H9 (cell line): Measurements from ENCODE around the gene NOCT. TPM values are rescaled to one million over a fixed set of nuclear protein-coding genes. Genes with fewer than 3 reads are reported as not detected.

Source experiments
- DNase-seq: peaks from one replicate; pipeline ENCODE4 v3.0.0-alpha.2; 2017
- H2AFZ ChIP-seq: one replicate; pipeline ENCODE4 v1.6.1; 2013; ENCODE audit warnings: mild to moderate bottlenecking, low read length, control low read depth, moderate library complexity
- H2AK5ac ChIP-seq: 2 replicates; pipeline ENCODE4 v1.6.1; 2013; ENCODE audit warnings: low read length, control low read depth, mixed read lengths; ENCODE audit not compliant: insufficient read length
- H2BK120ac ChIP-seq: one replicate; pipeline ENCODE4 v1.6.1; 2013; ENCODE audit warnings: low read depth, mild to moderate bottlenecking, low read length, control low read depth, inconsistent platforms; ENCODE audit not compliant: poor library complexity, severe bottlenecking
- H2BK12ac ChIP-seq: 2 replicates; pipeline ENCODE4 v1.6.1; 2013; ENCODE audit warnings: low read length, control low read depth, mixed read lengths, low read depth; ENCODE audit not compliant: insufficient read length
- H2BK15ac ChIP-seq: 2 replicates; pipeline ENCODE4 v1.6.1; 2013; ENCODE audit warnings: low read depth, low read length, control low read depth
- H2BK20ac ChIP-seq: one replicate; pipeline ENCODE4 v1.6.1; 2013; ENCODE audit warnings: low read depth, mild to moderate bottlenecking, low read length, control low read depth, inconsistent platforms; ENCODE audit not compliant: poor library complexity, severe bottlenecking
- H2BK5ac ChIP-seq: 2 replicates; pipeline ENCODE4 v1.6.1; 2013; ENCODE audit warnings: low read length, control low read depth, mixed read lengths; ENCODE audit not compliant: insufficient read length
- H3K14ac ChIP-seq: 2 replicates; pipeline ENCODE4 v1.6.1; 2013; ENCODE audit warnings: low read length, control low read depth; ENCODE audit not compliant: insufficient read depth
- H3K18ac ChIP-seq: 2 replicates; pipeline ENCODE4 v1.6.1; 2013; ENCODE audit warnings: low read depth, mild to moderate bottlenecking, mixed read lengths, low read length, control low read depth; ENCODE audit not compliant: insufficient read length
- H3K23ac ChIP-seq: 2 replicates; pipeline ENCODE4 v1.6.1; 2013; ENCODE audit warnings: low read length, control low read depth, mixed read lengths, low read depth; ENCODE audit not compliant: insufficient read length
- H3K23me2 ChIP-seq: 2 replicates; pipeline ENCODE4 v1.6.1; 2013; ENCODE audit warnings: low read depth, mild to moderate bottlenecking, mixed read lengths, low read length, control low read depth; ENCODE audit not compliant: insufficient read length, poor library complexity, severe bottlenecking
- H3K27ac ChIP-seq: 2 replicates; pipeline ENCODE4 v1.5.1; 2013; ENCODE audit warnings: low read length, control low read depth, mixed read lengths, low read depth; ENCODE audit not compliant: insufficient read length
- H3K27me3 ChIP-seq: 2 replicates; pipeline ENCODE4 v1.6.1; 2013; ENCODE audit warnings: low read length, control low read depth, inconsistent platforms; ENCODE audit not compliant: insufficient read depth
- H3K4ac ChIP-seq: 2 replicates; pipeline ENCODE4 v1.6.1; 2013; ENCODE audit warnings: low read depth, mild to moderate bottlenecking, control low read depth, inconsistent platforms, low read length, moderate library complexity
- H3K4me1 ChIP-seq: 2 replicates; pipeline ENCODE4 v1.6.1; 2013; ENCODE audit warnings: low read length, control low read depth, inconsistent platforms; ENCODE audit not compliant: insufficient read depth
- H3K4me2 ChIP-seq: 2 replicates; pipeline ENCODE4 v1.6.1; 2013; ENCODE audit warnings: low read length, control low read depth, mixed read lengths; ENCODE audit not compliant: insufficient read length, insufficient read depth
- H3K56ac ChIP-seq: 2 replicates; pipeline ENCODE4 v1.6.1; 2013; ENCODE audit warnings: low read depth, mild to moderate bottlenecking, mixed read lengths, low read length, control low read depth; ENCODE audit not compliant: insufficient read length
- H3K79me1 ChIP-seq: 2 replicates; pipeline ENCODE4 v1.6.1; 2013; ENCODE audit warnings: low read depth, mild to moderate bottlenecking, moderate library complexity, low read length, control low read depth, inconsistent platforms; ENCODE audit not compliant: insufficient read depth, poor library complexity, severe bottlenecking
- H3K79me2 ChIP-seq: 2 replicates; pipeline ENCODE4 v1.6.1; 2013; ENCODE audit warnings: low read length, control low read depth, inconsistent platforms; ENCODE audit not compliant: insufficient read depth
- H3K9ac ChIP-seq: 2 replicates; pipeline ENCODE4 v1.6.1; 2013; ENCODE audit warnings: low read length, control low read depth, mixed read lengths; ENCODE audit not compliant: insufficient read length; ENCODE audit errors: extremely low read depth
- H3K9me3 ChIP-seq: one replicate; pipeline ENCODE4 v1.6.1; 2013; ENCODE audit warnings: low read depth, low read length, inconsistent platforms; ENCODE audit not compliant: control insufficient read depth
- H3T11ph ChIP-seq: one replicate; pipeline ENCODE4 v1.6.1; 2013; ENCODE audit warnings: mild to moderate bottlenecking, low read length, control low read depth, inconsistent platforms
- H4K20me1 ChIP-seq: one replicate; pipeline ENCODE4 v1.6.1; 2013; ENCODE audit not compliant: control insufficient read depth, insufficient read length, insufficient read depth
- H4K5ac ChIP-seq: 2 replicates; pipeline ENCODE4 v1.6.1; 2013; ENCODE audit warnings: low read depth, mild to moderate bottlenecking, mixed read lengths, low read length, control low read depth; ENCODE audit not compliant: insufficient read length
- H4K8ac ChIP-seq: replicated peaks from 2 replicates; pipeline ENCODE4 v1.6.1; 2013; ENCODE audit warnings: low read length, control low read depth, mixed read lengths, low read depth; ENCODE audit not compliant: insufficient read length
- H4K91ac ChIP-seq: 2 replicates; pipeline ENCODE4 v1.6.1; 2013; ENCODE audit warnings: low read depth, mild to moderate bottlenecking, moderate library complexity, mixed read lengths, low read length, control low read depth; ENCODE audit not compliant: insufficient read length
- H3K27ac Mint-ChIP-seq, 3 experiments: 2 replicates in 2 of 3; 3 replicates in 1 of 3; pipeline ENCODE4 v1.8.0; 2020 to 2021; ENCODE audit warnings: mixed read lengths in 3 of 3, mild to moderate bottlenecking in 1 of 3, moderate library complexity in 1 of 3
- H3K27me3 Mint-ChIP-seq: 2 replicates; pipeline ENCODE4 v1.8.0; 2021; ENCODE audit warnings: low read depth, mild to moderate bottlenecking, moderate library complexity, mixed read lengths
- H3K36me3 Mint-ChIP-seq, 3 experiments: 2 replicates in 2 of 3; 3 replicates in 1 of 3; pipeline ENCODE4 v1.8.0; 2020 to 2021; ENCODE audit warnings: low read depth in 3 of 3, mixed read lengths in 3 of 3; ENCODE audit not compliant: insufficient read depth in 1 of 3
- H3K4me1 Mint-ChIP-seq, 2 experiments: 2 replicates each; pipeline ENCODE4 v1.8.0; 2020; ENCODE audit warnings: mixed read lengths in 2 of 2
- H3K4me3 Mint-ChIP-seq, 2 experiments: 2 replicates in 1 of 2; 3 replicates in 1 of 2; pipeline ENCODE4 v1.8.0; 2020 to 2021; ENCODE audit warnings: mild to moderate bottlenecking in 2 of 2, mixed read lengths in 2 of 2, moderate library complexity in 1 of 2
- H3K9me3 Mint-ChIP-seq, 2 experiments: 2 replicates in 1 of 2; 3 replicates in 1 of 2; pipeline ENCODE4 v1.8.0; 2020; ENCODE audit warnings: mild to moderate bottlenecking in 2 of 2, mixed read lengths in 2 of 2, moderate library complexity in 1 of 2
- WGBS: extraction: QIAGEN DNeasy Blood & Tissue Kit; methylation state at CpG from one replicate; pipeline ENCODE4 v1.1.7; 2013; ENCODE audit warnings: missing lambda C conversion rate, low lambda C conversion rate, mixed read lengths; ENCODE audit not compliant: insufficient read length; ENCODE audit errors: extremely low coverage; 5-methylcytosine and 5-hydroxymethylcytosine counted together
- total RNA-seq: library from RNA; stranded (reverse); gene quantifications from 2 replicates; pipeline ENCODE4 v1.2.1, GENCODE V29; 2021
- TF ChIP-seq, protein P1 (sequence below): fragments of 200-600 bp; sonication (generic); conservative IDR thresholded peaks from 3 replicates; pipeline ENCODE4 v1.8.0; 2021; ENCODE audit warnings: antibody characterized with exemption, mild to moderate bottlenecking

Gene NOCT
- total RNA-seq, 1 experiment from 2014 or later, result 37.3 TPM

DNA sequence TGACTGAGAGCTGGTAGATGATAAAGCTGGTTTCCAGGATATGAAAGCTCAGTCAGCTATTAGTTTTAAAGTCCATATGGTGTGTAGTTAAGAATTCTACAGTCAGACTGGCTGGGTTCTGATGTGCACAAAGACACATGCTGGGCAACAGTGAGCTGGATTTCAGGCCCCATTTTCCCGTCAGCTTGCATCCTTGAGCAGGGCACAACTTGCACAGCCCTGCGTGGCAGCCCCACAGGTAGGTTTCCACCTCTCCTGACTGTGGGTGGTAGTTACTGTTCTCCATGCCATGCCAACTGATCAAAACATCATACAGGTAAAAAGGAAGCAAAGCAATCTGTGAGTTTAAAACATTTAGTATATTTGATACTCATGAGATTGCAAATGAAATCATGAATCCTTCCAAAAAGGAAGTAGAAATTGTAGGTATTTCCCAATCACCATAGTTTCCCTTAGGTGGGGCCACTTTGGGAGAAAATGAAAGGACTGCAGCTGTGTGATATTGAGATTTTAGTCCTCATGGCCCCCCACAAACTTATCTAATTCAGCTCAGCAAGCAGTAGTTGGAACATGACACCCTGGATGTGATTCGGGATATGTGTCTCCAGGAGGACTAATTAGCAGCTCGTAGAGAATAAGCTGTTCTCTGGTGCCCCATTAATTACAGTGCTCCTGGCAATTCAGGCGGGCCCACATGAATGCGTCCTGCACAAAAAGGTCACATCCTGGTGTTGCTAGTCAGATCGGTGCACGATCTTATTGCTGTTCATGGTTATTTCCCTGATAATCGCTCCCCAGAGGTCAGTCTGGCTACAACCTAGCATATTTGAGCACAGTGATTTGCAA, 42.4 kb upstream of the NOCT start:
- H3K79me1 ChIP-seq, result no peaks in the 10 kb centered on the region
- no peaks in the 10 kb centered on the region for H3K23me2 ChIP-seq
- Mint-ChIP-seq H3K27me3 (no peaks in the 10 kb centered on the region), H3K27ac (peak overlapping the region; percentile 78 to 97 (median 95)), H3K9me3 (no peaks in the 10 kb centered on the region), H3K4me1 (peaks cover 33 to 50% of the 10 kb centered on the region in 2 experiments), H3K4me3 (peak overlapping the region in 1 of 2 experiments; percentile 15; a peak in 2 of 5 replicates), H3K36me3 (no peaks in the 10 kb centered on the region)
- no peak overlapping the region for H2BK15ac ChIP-seq
- H3K79me2 ChIP-seq, result no peaks in the 10 kb centered on the region
- peak overlapping the region; percentile 84 for H3K27ac ChIP-seq
- no peak overlapping the region for H4K5ac ChIP-seq
- no peak overlapping the region for H2AFZ ChIP-seq
- no peak overlapping the region for H3K4ac ChIP-seq
- peak overlapping the region; percentile 13 for H3K18ac ChIP-seq
- peaks cover 8% of the 10 kb centered on the region; the same call in 1 of the 2 replicates for H3K4me1 ChIP-seq
- peak overlapping the region; percentile 52; the same call in 1 of the 2 replicates for H3K14ac ChIP-seq
- no peak overlapping the region for H2BK20ac ChIP-seq
- no CpG with 5 or more reads among the region's 9 CpGs for WGBS
- H2AK5ac ChIP-seq, result no peak overlapping the region
- TF ChIP-seq, protein P1, sequence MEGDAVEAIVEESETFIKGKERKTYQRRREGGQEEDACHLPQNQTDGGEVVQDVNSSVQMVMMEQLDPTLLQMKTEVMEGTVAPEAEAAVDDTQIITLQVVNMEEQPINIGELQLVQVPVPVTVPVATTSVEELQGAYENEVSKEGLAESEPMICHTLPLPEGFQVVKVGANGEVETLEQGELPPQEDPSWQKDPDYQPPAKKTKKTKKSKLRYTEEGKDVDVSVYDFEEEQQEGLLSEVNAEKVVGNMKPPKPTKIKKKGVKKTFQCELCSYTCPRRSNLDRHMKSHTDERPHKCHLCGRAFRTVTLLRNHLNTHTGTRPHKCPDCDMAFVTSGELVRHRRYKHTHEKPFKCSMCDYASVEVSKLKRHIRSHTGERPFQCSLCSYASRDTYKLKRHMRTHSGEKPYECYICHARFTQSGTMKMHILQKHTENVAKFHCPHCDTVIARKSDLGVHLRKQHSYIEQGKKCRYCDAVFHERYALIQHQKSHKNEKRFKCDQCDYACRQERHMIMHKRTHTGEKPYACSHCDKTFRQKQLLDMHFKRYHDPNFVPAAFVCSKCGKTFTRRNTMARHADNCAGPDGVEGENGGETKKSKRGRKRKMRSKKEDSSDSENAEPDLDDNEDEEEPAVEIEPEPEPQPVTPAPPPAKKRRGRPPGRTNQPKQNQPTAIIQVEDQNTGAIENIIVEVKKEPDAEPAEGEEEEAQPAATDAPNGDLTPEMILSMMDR, result no peak
- no peak overlapping the region for H3K56ac ChIP-seq
- no peaks in the 10 kb centered on the region for H3K27me3 ChIP-seq
- H3K9me3 ChIP-seq, result no peaks in the 10 kb centered on the region
- no peaks in the 10 kb centered on the region for H4K20me1 ChIP-seq
- DNase-seq, result peak; percentile 62
- H4K8ac ChIP-seq, result no peak overlapping the region
- peak overlapping the region; percentile 30 for H3K4me2 ChIP-seq
- H3K23ac ChIP-seq, result no peak overlapping the region
- H2BK5ac ChIP-seq, result peak overlapping the region; percentile 80
- H2BK120ac ChIP-seq, result no peak overlapping the region
- H3K9ac ChIP-seq, result peak overlapping the region; percentile 36
- H2BK12ac ChIP-seq, result no peak overlapping the region
- no peak overlapping the region for H4K91ac ChIP-seq
- no peak overlapping the region for H3T11ph ChIP-seq
